ENCODE measurements around the gene ANKRD17.

ANKRD17 gene

GRCh38 chr4:73066445-73066844, 192.2 kb downstream of the ANKRD17 start:
- in situ Hi-C loops (cut with HindIII; ENCODE audit: low sequenced_read_pairs), result no loop called here
- TF ChIP-seq, protein P1, sequence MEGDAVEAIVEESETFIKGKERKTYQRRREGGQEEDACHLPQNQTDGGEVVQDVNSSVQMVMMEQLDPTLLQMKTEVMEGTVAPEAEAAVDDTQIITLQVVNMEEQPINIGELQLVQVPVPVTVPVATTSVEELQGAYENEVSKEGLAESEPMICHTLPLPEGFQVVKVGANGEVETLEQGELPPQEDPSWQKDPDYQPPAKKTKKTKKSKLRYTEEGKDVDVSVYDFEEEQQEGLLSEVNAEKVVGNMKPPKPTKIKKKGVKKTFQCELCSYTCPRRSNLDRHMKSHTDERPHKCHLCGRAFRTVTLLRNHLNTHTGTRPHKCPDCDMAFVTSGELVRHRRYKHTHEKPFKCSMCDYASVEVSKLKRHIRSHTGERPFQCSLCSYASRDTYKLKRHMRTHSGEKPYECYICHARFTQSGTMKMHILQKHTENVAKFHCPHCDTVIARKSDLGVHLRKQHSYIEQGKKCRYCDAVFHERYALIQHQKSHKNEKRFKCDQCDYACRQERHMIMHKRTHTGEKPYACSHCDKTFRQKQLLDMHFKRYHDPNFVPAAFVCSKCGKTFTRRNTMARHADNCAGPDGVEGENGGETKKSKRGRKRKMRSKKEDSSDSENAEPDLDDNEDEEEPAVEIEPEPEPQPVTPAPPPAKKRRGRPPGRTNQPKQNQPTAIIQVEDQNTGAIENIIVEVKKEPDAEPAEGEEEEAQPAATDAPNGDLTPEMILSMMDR (IDR thresholded peaks at IDR 0.05; ENCODE audit: low read depth, low read length, missing control alignments), result no peak
- no peak for DNase-seq (ENCODE audit: low read depth)
- no peak overlapping the region for H3K4me3 ChIP-seq (ENCODE audit: low read depth, low read length)

GRCh38 chr4:73064536-73064935, 194.1 kb downstream of the ANKRD17 start:
- in situ Hi-C loops (cut with HindIII; ENCODE audit: low sequenced_read_pairs), result no loop called here
- no peak overlapping the region for H3K4me3 ChIP-seq (ENCODE audit: low read depth, low read length)
- DNase-seq (ENCODE audit: low read depth), result no peak
- TF ChIP-seq, protein P1 (IDR thresholded peaks at IDR 0.05; ENCODE audit: low read depth, low read length, missing control alignments), result no peak

- in situ Hi-C loops (cut with HindIII; ENCODE audit: low sequenced_read_pairs), result no loop called here
- no peak overlapping the region for H3K4me3 ChIP-seq (ENCODE audit: low read depth, low read length)
- no peak for DNase-seq (ENCODE audit: low read depth)
- TF ChIP-seq, protein P1 (IDR thresholded peaks at IDR 0.05; ENCODE audit: low read depth, low read length, missing control alignments), result no peak
Measured at GRCh38 chr4:73055241-73055897, 203.2 kb downstream of the ANKRD17 start.

DNA sequence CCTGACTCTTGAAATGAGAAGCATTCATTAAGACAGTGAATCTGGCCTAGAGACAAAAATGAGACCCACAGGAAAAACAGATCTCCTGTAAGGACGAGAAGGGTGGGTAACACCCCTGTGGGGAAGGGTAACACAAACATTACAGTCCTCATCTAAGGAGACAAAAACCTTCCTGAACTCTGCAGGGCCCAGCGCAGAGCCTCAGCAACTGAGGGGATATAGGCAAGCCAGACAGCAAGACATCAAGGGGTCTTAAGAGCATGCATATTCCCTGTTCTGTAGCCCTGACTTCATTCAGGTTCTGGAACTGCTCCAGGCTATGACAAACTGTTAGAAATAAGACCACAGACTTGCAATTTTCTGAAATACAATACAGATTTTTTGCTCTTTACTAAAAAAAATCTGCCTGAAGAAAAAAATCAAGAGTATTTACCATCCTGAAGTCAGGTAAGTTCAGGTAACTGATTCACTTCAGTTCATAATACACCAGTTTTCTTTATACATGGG, 204.6 kb downstream of the ANKRD17 start:
- no peak for DNase-seq (ENCODE audit: low read depth)
- no peak overlapping the region for H3K4me3 ChIP-seq (ENCODE audit: low read depth, low read length)
- in situ Hi-C loops (cut with HindIII; ENCODE audit: low sequenced_read_pairs), result no loop called here
- TF ChIP-seq, protein P1 (IDR thresholded peaks at IDR 0.05; ENCODE audit: low read depth, low read length, missing control alignments), result no peak

GRCh38 chr4:73053076-73053475, 205.5 kb downstream of the ANKRD17 start:
- in situ Hi-C loops (cut with HindIII; ENCODE audit: low sequenced_read_pairs), result no loop called here
- no peak for DNase-seq (ENCODE audit: low read depth)
- TF ChIP-seq, protein P1 (IDR thresholded peaks at IDR 0.05; ENCODE audit: low read depth, low read length, missing control alignments), result no peak
- no peak overlapping the region for H3K4me3 ChIP-seq (ENCODE audit: low read depth, low read length)

GRCh38 chr4:73051625-73052024, 207.0 kb downstream of the ANKRD17 start:
- TF ChIP-seq, protein P1 (IDR thresholded peaks at IDR 0.05; ENCODE audit: low read depth, low read length, missing control alignments), result no peak
- no peak for DNase-seq (ENCODE audit: low read depth)
- no peak overlapping the region for H3K4me3 ChIP-seq (ENCODE audit: low read depth, low read length)
- in situ Hi-C loops (cut with HindIII; ENCODE audit: low sequenced_read_pairs), result no loop called here

Data from astrocyte of the cerebellum (primary cell).